HG02678 (cell line): ENCODE data around the gene AKAP13.

ENCODE experiments used
- ATAC-seq: cut with Tn5 transposase; IDR thresholded peaks from one replicate; pipeline ENCODE4 v1.9.1; 2021; ENCODE audit warnings: mild to moderate bottlenecking, moderate library complexity; ENCODE audit not compliant: unreplicated experiment

AKAP13 gene

GRCh38 chr15:85609492-85609891, 229.1 kb downstream of the AKAP13 start:
- ATAC-seq = no peak

- ATAC-seq = no peak
Measured at GRCh38 chr15:85611361-85611760, 231.0 kb downstream of the AKAP13 start.

GRCh38 chr15:85614059-85614458, 233.7 kb downstream of the AKAP13 start:
- no peak for ATAC-seq

GRCh38 chr15:85615930-85616329, 235.5 kb downstream of the AKAP13 start:
- ATAC-seq = peak; percentile 65

GRCh38 chr15:85616549-85617110, 236.2 kb downstream of the AKAP13 start:
- no peak for ATAC-seq

GRCh38 chr15:85618228-85618505, 237.8 kb downstream of the AKAP13 start:
- ATAC-seq = no peak

GRCh38 chr15:85618956-85619491, 238.6 kb downstream of the AKAP13 start:
- ATAC-seq = peak; percentile 70

GRCh38 chr15:85619992-85620689, 239.7 kb downstream of the AKAP13 start:
- no peak for ATAC-seq

- ATAC-seq = no peak
Measured at GRCh38 chr15:85620690-85621049, 240.3 kb downstream of the AKAP13 start.

GRCh38 chr15:85621094-85621493, 240.7 kb downstream of the AKAP13 start:
- no peak for ATAC-seq

GRCh38 chr15:85622221-85622831, 241.9 kb downstream of the AKAP13 start:
- no peak for ATAC-seq

- no peak for ATAC-seq
Measured at GRCh38 chr15:85623315-85624049, 243.1 kb downstream of the AKAP13 start.

- no peak for ATAC-seq
Measured at GRCh38 chr15:85624291-85624801, 243.9 kb downstream of the AKAP13 start.

GRCh38 chr15:85625166-85625830, 244.9 kb downstream of the AKAP13 start:
- ATAC-seq = no peak

GRCh38 chr15:85625856-85626255, 245.5 kb downstream of the AKAP13 start:
- peak; percentile 73 for ATAC-seq

- ATAC-seq = no peak
Measured at GRCh38 chr15:85627213-85627935, 247.0 kb downstream of the AKAP13 start.

GRCh38 chr15:85630311-85630710, 249.9 kb downstream of the AKAP13 start:
- no peak for ATAC-seq

- no peak for ATAC-seq
Measured at GRCh38 chr15:85631018-85631417, 250.6 kb downstream of the AKAP13 start.

- ATAC-seq = no peak
Measured at GRCh38 chr15:85632014-85632413, 251.6 kb downstream of the AKAP13 start.

- ATAC-seq = no peak
Measured at GRCh38 chr15:85633859-85634258, 253.5 kb downstream of the AKAP13 start.
